ENCODE data around the gene ATP1A4. TPM values are rescaled to one million over a fixed set of nuclear protein-coding genes. Genes with fewer than 3 reads are reported as not detected.

Gene ATP1A4
- total and polyA plus RNA-seq, 2 of the 8 experiments (the other 6 are each of a cell fraction or from before 2014, with no cell fraction given) = 0.48 to 0.61 TPM

GRCh38 chr1:160129558-160129957, 21.8 kb upstream of the ATP1A4 start (continued):
- TF ChIP-seq, protein P1, sequence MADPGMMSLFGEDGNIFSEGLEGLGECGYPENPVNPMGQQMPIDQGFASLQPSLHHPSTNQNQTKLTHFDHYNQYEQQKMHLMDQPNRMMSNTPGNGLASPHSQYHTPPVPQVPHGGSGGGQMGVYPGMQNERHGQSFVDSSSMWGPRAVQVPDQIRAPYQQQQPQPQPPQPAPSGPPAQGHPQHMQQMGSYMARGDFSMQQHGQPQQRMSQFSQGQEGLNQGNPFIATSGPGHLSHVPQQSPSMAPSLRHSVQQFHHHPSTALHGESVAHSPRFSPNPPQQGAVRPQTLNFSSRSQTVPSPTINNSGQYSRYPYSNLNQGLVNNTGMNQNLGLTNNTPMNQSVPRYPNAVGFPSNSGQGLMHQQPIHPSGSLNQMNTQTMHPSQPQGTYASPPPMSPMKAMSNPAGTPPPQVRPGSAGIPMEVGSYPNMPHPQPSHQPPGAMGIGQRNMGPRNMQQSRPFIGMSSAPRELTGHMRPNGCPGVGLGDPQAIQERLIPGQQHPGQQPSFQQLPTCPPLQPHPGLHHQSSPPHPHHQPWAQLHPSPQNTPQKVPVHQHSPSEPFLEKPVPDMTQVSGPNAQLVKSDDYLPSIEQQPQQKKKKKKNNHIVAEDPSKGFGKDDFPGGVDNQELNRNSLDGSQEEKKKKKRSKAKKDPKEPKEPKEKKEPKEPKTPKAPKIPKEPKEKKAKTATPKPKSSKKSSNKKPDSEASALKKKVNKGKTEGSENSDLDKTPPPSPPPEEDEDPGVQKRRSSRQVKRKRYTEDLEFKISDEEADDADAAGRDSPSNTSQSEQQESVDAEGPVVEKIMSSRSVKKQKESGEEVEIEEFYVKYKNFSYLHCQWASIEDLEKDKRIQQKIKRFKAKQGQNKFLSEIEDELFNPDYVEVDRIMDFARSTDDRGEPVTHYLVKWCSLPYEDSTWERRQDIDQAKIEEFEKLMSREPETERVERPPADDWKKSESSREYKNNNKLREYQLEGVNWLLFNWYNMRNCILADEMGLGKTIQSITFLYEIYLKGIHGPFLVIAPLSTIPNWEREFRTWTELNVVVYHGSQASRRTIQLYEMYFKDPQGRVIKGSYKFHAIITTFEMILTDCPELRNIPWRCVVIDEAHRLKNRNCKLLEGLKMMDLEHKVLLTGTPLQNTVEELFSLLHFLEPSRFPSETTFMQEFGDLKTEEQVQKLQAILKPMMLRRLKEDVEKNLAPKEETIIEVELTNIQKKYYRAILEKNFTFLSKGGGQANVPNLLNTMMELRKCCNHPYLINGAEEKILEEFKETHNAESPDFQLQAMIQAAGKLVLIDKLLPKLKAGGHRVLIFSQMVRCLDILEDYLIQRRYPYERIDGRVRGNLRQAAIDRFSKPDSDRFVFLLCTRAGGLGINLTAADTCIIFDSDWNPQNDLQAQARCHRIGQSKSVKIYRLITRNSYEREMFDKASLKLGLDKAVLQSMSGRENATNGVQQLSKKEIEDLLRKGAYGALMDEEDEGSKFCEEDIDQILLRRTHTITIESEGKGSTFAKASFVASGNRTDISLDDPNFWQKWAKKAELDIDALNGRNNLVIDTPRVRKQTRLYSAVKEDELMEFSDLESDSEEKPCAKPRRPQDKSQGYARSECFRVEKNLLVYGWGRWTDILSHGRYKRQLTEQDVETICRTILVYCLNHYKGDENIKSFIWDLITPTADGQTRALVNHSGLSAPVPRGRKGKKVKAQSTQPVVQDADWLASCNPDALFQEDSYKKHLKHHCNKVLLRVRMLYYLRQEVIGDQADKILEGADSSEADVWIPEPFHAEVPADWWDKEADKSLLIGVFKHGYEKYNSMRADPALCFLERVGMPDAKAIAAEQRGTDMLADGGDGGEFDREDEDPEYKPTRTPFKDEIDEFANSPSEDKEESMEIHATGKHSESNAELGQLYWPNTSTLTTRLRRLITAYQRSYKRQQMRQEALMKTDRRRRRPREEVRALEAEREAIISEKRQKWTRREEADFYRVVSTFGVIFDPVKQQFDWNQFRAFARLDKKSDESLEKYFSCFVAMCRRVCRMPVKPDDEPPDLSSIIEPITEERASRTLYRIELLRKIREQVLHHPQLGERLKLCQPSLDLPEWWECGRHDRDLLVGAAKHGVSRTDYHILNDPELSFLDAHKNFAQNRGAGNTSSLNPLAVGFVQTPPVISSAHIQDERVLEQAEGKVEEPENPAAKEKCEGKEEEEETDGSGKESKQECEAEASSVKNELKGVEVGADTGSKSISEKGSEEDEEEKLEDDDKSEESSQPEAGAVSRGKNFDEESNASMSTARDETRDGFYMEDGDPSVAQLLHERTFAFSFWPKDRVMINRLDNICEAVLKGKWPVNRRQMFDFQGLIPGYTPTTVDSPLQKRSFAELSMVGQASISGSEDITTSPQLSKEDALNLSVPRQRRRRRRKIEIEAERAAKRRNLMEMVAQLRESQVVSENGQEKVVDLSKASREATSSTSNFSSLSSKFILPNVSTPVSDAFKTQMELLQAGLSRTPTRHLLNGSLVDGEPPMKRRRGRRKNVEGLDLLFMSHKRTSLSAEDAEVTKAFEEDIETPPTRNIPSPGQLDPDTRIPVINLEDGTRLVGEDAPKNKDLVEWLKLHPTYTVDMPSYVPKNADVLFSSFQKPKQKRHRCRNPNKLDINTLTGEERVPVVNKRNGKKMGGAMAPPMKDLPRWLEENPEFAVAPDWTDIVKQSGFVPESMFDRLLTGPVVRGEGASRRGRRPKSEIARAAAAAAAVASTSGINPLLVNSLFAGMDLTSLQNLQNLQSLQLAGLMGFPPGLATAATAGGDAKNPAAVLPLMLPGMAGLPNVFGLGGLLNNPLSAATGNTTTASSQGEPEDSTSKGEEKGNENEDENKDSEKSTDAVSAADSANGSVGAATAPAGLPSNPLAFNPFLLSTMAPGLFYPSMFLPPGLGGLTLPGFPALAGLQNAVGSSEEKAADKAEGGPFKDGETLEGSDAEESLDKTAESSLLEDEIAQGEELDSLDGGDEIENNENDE (IDR thresholded peaks at IDR 0.05; ENCODE audit: insufficient replicate concordance, low read length) = no peak
- TF ChIP-seq SUZ12 (IDR thresholded peaks at IDR 0.05; ENCODE audit: low read length) = no peak
- TF ChIP-seq GABPA (IDR thresholded peaks at IDR 0.05; ENCODE audit: borderline replicate concordance, insufficient read depth, low read length) = no peak
